Erythroblast (primary cell): Measurements from ENCODE around the gene FSTL4.

Experiments
- GATA1 ChIP-seq: IDR thresholded peaks from 2 replicates; pipeline ENCODE4 v1.6.1; 2011; ENCODE audit warnings: low read depth, mild to moderate bottlenecking, control low read depth, low read length, moderate library complexity
- POLR2A ChIP-seq: IDR thresholded peaks from 2 replicates; pipeline ENCODE4 v1.6.1; 2011; ENCODE audit warnings: mild to moderate bottlenecking, low read length

DNA sequence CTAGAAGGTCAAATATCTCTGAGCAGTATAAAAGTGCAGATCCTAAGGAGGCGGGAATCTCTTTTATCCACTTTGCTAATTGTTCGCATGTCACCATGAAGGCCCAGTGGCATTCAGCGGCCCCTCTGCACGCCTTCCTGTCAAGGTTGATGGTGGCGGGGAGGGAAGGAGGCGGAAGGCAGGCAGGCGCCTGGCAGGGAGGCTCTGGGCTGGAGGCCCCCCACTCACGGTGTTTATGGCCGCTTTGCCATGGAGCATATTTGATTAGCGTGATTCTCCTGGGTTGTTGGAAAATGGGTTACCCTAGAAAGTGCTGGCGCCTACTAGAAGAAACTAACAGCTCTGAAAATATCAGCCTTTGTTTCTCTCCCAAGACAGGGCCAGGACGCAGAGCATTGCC, 209.6 kb downstream of the FSTL4 start:
- TF ChIP-seq POLR2A (no peak), GATA1 (no peak)
